ENCODE measurements around the gene SLC9C1. TPM values are rescaled to one million over a fixed set of nuclear protein-coding genes. Genes with fewer than 3 reads are reported as not detected.

SLC9C1 gene
- total RNA-seq, 4 donors from 2014 or later: not detected

- H3K36me3 ChIP-seq: peaks cover 0 to 45% (median 0%) of the 10 kb centered on the region in 3 donors
- intact Hi-C loops (cut with DNase I): no loop called here
- no peaks in the 10 kb centered on the region for H3K9me3 ChIP-seq
- no peak for DNase-seq
- TF ChIP-seq, protein P1, sequence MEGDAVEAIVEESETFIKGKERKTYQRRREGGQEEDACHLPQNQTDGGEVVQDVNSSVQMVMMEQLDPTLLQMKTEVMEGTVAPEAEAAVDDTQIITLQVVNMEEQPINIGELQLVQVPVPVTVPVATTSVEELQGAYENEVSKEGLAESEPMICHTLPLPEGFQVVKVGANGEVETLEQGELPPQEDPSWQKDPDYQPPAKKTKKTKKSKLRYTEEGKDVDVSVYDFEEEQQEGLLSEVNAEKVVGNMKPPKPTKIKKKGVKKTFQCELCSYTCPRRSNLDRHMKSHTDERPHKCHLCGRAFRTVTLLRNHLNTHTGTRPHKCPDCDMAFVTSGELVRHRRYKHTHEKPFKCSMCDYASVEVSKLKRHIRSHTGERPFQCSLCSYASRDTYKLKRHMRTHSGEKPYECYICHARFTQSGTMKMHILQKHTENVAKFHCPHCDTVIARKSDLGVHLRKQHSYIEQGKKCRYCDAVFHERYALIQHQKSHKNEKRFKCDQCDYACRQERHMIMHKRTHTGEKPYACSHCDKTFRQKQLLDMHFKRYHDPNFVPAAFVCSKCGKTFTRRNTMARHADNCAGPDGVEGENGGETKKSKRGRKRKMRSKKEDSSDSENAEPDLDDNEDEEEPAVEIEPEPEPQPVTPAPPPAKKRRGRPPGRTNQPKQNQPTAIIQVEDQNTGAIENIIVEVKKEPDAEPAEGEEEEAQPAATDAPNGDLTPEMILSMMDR (IDR thresholded peaks at IDR 0.05): no peak
- TF ChIP-seq POLR2A (IDR thresholded peaks at IDR 0.05): no peak
- H3K27ac ChIP-seq: no peak overlapping the region
- WGBS, 2 donors: 69 to 71% methylated on average over 2 of the region's 2 CpGs
- H3K4me3 ChIP-seq: no peak overlapping the region
- H3K4me1 ChIP-seq: no peaks in the 10 kb centered on the region
- no peaks in the 10 kb centered on the region for H3K27me3 ChIP-seq
These were observed 189.2 kb downstream of the SLC9C1 start for GRCh38 chr3:112104774-112105173.

DNA sequence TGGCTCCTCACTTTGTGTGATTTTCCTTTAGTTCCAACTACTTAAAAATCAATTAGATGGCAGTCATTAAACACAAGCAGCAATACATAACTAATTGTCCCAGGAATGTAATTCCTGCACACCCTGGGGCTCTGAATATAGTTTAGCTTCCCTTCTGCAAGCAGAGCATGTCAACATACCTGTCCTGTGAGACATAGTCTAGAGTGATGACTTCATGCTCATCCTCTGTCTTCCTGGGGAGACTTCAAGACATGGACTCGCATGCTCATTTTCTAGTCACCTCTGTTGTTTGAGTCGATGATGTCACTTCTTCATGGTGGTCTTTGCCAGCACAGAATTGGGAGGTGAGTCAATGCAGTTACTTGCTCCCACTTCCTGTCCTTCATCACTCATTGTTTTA lies 192.1 kb downstream of the SLC9C1 start:
- intact Hi-C loops (cut with DNase I): no loop called here
- TF ChIP-seq POLR2A (IDR thresholded peaks at IDR 0.05): no peak
- TF ChIP-seq, protein P1 (IDR thresholded peaks at IDR 0.05): no peak
- Histone ChIP-seq H3K36me3 (peaks cover 0 to 35% (median 0%) of the 10 kb centered on the region in 3 donors), H3K4me3 (no peak overlapping the region), H3K4me1 (peaks cover 0 to 8% (median 0%) of the 10 kb centered on the region in 3 donors), H3K9me3 (no peaks in the 10 kb centered on the region), H3K27ac (no peak overlapping the region), H3K27me3 (no peaks in the 10 kb centered on the region)
- DNase-seq: no peak
- WGBS, 2 donors: 62 to 75% methylated on average over 2 of the region's 2 CpGs

DNA sequence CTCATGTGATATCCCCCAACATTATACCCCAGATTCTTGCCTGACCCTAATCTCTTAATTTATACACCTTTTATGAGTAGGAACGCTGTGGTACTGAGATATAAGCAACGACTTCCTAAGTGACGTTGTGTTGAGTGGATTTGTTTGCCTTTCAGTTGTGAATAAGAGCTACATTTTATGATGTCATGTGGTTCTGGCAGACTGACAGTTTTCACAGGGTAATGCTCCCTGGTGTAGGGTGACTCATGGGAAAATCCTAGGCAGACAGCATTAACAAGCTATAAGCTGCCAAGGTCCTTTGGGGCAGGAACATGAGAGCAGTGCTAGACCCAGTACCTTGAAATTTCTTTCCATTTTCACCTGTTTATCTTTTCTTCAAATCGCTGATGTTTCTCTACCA lies 196.6 kb downstream of the SLC9C1 start:
- no peak for DNase-seq
- 13 to 24% methylated on average over 4 of the region's 4 CpGs for WGBS, 2 donors
- peak overlapping the region in 1 of 4 donors; percentile 10 for H3K27ac ChIP-seq

DNA sequence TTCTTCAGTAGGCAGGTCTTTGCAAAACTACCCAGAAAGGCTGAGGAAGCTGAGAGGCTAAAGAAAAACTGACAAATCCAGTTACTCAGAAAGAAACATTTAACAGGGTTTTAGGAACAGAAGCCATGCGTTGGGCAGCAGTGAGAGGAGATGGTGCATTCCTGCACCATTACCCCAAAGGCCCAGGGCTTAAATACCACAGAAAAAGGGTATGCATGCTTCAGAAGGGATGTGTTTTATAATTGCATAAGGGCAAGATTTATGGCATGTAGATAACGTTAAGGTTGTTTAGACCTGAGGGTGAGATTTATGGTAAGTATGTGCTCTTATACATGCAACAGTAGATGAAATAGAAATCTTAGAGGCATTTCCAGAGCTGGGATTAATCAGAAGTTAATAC lies 197.8 kb downstream of the SLC9C1 start:
- no peak for DNase-seq
- TF ChIP-seq POLR2A (IDR thresholded peaks at IDR 0.05): no peak
- TF ChIP-seq, protein P1 (IDR thresholded peaks at IDR 0.05): no peak
- no peaks in the 10 kb centered on the region for H3K9me3 ChIP-seq
- H3K4me3 ChIP-seq: no peak overlapping the region
- peaks cover 0 to 4% (median 0%) of the 10 kb centered on the region in 3 donors for H3K36me3 ChIP-seq
- H3K4me1 ChIP-seq: peaks cover 0 to 14% (median 0%) of the 10 kb centered on the region in 3 donors
- H3K27me3 ChIP-seq: no peaks in the 10 kb centered on the region
- WGBS, 2 donors: 72 to 73% methylated on average over 2 of the region's 2 CpGs
- intact Hi-C loops (cut with DNase I): no loop called here
- no peak overlapping the region for H3K27ac ChIP-seq

More for the DNA sequence above, 196.6 kb downstream of the SLC9C1 start:
- Histone ChIP-seq H3K9me3 (no peaks in the 10 kb centered on the region), H3K4me1 (peaks cover 0 to 13% (median 0%) of the 10 kb centered on the region in 3 donors), H3K4me3 (no peak overlapping the region), H3K27me3 (no peaks in the 10 kb centered on the region), H3K36me3 (peaks cover 0 to 4% (median 0%) of the 10 kb centered on the region in 3 donors)
- intact Hi-C loops (cut with DNase I): no loop called here
- TF ChIP-seq, protein P1 (IDR thresholded peaks at IDR 0.05): no peak
- no peak for TF ChIP-seq POLR2A (IDR thresholded peaks at IDR 0.05)

GRCh38 chr3:112095731-112096130 lies 198.3 kb downstream of the SLC9C1 start:
- H3K9me3 ChIP-seq: no peaks in the 10 kb centered on the region
- H3K27me3 ChIP-seq: no peaks in the 10 kb centered on the region
- DNase-seq: no peak
- intact Hi-C loops (cut with DNase I): no loop called here
- TF ChIP-seq, protein P1 (IDR thresholded peaks at IDR 0.05): no peak
- TF ChIP-seq POLR2A (IDR thresholded peaks at IDR 0.05): no peak
- no peak overlapping the region for H3K27ac ChIP-seq
- H3K4me3 ChIP-seq: no peak overlapping the region
- WGBS, 2 donors: 45 to 57% methylated on average over 2 of the region's 2 CpGs
- peaks cover 0 to 15% (median 0%) of the 10 kb centered on the region in 3 donors for H3K4me1 ChIP-seq
- peaks cover 0 to 4% (median 0%) of the 10 kb centered on the region in 3 donors for H3K36me3 ChIP-seq

Measured in esophagus squamous epithelium (tissue), 5 donors.